Ishikawa (cell line): ENCODE data around the gene PAK5.

Source experiments
- CEBPB ChIP-seq: IDR thresholded peaks from 2 replicates; pipeline ENCODE4 v1.6.1; 2012
- CREB1 ChIP-seq: IDR thresholded peaks from 2 replicates; pipeline ENCODE4 v1.6.1; 2012; ENCODE audit warnings: low read depth
- EGR1 ChIP-seq: IDR thresholded peaks from 2 replicates; pipeline ENCODE4 v1.6.1; 2012
- EP300 ChIP-seq: IDR thresholded peaks from 2 replicates; pipeline ENCODE4 v1.6.1; 2012; ENCODE audit warnings: borderline replicate concordance
- FOXM1 ChIP-seq: IDR thresholded peaks from 2 replicates; pipeline ENCODE4 v1.6.1; 2012; ENCODE audit warnings: low read depth, borderline replicate concordance
- MAX ChIP-seq: IDR thresholded peaks from 2 replicates; pipeline ENCODE4 v1.6.1; 2012
- NFIC ChIP-seq: IDR thresholded peaks from 2 replicates; pipeline ENCODE4 v1.6.1; 2012
- RAD21 ChIP-seq: IDR thresholded peaks from 2 replicates; pipeline ENCODE4 v1.6.1; 2012; ENCODE audit warnings: low read depth
- TAF1 ChIP-seq: IDR thresholded peaks from 2 replicates; pipeline ENCODE4 v1.6.1; 2012; ENCODE audit warnings: low read depth, mild to moderate bottlenecking
- TCF12 ChIP-seq: IDR thresholded peaks from 2 replicates; pipeline ENCODE4 v1.6.1; 2012; ENCODE audit warnings: low read depth
- TEAD4 ChIP-seq: IDR thresholded peaks from 2 replicates; pipeline ENCODE4 v1.6.1; 2012
- YY1 ChIP-seq: IDR thresholded peaks from 2 replicates; pipeline ENCODE4 v1.6.1; 2012; ENCODE audit warnings: low read depth
- ZBTB7A ChIP-seq: IDR thresholded peaks from 2 replicates; pipeline ENCODE4 v1.6.1; 2012; ENCODE audit warnings: low read depth
- TF ChIP-seq, protein P1 (sequence below): IDR thresholded peaks from 2 replicates; pipeline ENCODE4 v1.6.1; 2012
- TF ChIP-seq, protein P2 (sequence below): IDR thresholded peaks from 2 replicates; pipeline ENCODE4 v1.6.1; 2012; ENCODE audit warnings: low read depth, mild to moderate bottlenecking

Gene PAK5

DNA sequence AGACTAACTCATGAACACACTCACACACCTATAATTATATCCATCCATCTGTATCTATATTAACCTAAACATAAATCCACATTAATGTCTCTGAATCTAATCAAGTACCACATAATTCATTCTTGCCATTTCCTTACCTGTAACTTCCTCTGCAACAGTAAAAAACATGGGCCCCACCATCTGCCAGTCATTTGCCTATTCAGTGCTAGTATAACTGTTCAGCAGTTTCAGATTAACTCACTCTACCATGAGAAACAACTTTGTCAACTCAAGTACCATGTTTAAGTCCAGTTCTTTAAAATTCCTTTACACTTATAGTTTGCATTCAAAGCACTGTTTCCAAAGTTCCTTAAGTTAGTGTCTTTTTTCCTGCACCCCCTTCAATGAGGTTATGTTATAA lies 255.7 kb downstream of the PAK5 start:
- no peak for TF ChIP-seq MAX
- TF ChIP-seq YY1: no peak
- TF ChIP-seq, protein P1, sequence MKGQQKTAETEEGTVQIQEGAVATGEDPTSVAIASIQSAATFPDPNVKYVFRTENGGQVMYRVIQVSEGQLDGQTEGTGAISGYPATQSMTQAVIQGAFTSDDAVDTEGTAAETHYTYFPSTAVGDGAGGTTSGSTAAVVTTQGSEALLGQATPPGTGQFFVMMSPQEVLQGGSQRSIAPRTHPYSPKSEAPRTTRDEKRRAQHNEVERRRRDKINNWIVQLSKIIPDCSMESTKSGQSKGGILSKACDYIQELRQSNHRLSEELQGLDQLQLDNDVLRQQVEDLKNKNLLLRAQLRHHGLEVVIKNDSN: no peak
- TF ChIP-seq CREB1: no peak
- no peak for TF ChIP-seq ZBTB7A
- TF ChIP-seq NFIC: no peak
- no peak for TF ChIP-seq FOXM1

- TF ChIP-seq EGR1 (no peak), MAX (no peak), CREB1 (no peak), NFIC (no peak), FOXM1 (no peak), TAF1 (no peak), TCF12 (no peak), YY1 (no peak), ZBTB7A (no peak), CEBPB (no peak), TEAD4 (no peak), RAD21 (no peak), EP300 (no peak)
- TF ChIP-seq, protein P1: no peak
- TF ChIP-seq, protein P2, sequence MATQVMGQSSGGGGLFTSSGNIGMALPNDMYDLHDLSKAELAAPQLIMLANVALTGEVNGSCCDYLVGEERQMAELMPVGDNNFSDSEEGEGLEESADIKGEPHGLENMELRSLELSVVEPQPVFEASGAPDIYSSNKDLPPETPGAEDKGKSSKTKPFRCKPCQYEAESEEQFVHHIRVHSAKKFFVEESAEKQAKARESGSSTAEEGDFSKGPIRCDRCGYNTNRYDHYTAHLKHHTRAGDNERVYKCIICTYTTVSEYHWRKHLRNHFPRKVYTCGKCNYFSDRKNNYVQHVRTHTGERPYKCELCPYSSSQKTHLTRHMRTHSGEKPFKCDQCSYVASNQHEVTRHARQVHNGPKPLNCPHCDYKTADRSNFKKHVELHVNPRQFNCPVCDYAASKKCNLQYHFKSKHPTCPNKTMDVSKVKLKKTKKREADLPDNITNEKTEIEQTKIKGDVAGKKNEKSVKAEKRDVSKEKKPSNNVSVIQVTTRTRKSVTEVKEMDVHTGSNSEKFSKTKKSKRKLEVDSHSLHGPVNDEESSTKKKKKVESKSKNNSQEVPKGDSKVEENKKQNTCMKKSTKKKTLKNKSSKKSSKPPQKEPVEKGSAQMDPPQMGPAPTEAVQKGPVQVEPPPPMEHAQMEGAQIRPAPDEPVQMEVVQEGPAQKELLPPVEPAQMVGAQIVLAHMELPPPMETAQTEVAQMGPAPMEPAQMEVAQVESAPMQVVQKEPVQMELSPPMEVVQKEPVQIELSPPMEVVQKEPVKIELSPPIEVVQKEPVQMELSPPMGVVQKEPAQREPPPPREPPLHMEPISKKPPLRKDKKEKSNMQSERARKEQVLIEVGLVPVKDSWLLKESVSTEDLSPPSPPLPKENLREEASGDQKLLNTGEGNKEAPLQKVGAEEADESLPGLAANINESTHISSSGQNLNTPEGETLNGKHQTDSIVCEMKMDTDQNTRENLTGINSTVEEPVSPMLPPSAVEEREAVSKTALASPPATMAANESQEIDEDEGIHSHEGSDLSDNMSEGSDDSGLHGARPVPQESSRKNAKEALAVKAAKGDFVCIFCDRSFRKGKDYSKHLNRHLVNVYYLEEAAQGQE: no peak
Observed at GRCh38 chr20:9582137-9582536, 256.7 kb downstream of the PAK5 start.

DNA sequence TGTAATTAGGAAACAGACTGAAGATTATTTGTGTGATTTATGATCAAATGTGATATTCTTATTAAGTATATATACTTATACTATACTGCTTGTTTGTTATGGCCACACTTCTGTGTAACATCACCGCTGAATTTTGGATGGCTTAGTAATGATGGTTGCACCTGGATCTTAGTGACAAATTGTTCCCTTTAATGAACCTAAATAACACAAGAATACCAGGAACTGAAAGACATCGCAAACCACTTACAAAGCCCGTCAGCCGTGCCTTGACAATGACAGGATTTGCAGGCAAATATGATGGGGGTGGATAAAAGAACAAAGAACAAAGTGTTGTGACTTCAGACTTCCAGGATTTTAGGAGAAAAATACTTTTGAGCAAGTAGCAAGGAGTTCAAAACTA lies 257.4 kb downstream of the PAK5 start:
- TF ChIP-seq MAX: no peak
- no peak for TF ChIP-seq RAD21
- TF ChIP-seq CREB1: no peak
- TF ChIP-seq YY1: no peak
- TF ChIP-seq, protein P1: no peak
- TF ChIP-seq NFIC: no peak
- TF ChIP-seq TEAD4: no peak
- no peak for TF ChIP-seq ZBTB7A

GRCh38 chr20:9578594-9578993 lies 260.3 kb downstream of the PAK5 start:
- TF ChIP-seq EP300 (no peak), CREB1 (no peak), TCF12 (no peak), CEBPB (no peak), YY1 (no peak), RAD21 (no peak), TEAD4 (no peak)

DNA sequence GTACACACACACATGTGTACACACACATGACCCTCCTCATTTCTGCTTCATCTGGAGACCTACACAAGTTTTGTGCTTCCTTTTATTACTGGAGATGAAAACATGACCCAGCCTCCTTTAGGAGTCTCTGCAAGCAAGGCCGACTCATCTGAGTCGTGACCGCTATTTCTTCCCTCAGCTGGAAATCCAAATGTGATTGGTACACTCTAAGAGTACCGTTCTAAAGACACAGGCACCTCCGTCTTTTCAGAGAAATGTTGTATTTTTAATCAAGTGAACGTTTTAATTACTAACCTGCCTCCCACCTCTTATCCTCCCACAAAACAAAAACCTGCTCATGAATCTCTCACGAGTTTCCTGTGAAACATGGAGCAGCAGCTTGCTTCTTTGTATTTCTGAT lies 261.5 kb downstream of the PAK5 start:
- TF ChIP-seq, protein P1: no peak
- no peak for TF ChIP-seq TEAD4
- no peak for TF ChIP-seq EGR1
- TF ChIP-seq TAF1: no peak
- no peak for TF ChIP-seq ZBTB7A
- TF ChIP-seq, protein P2: no peak
- no peak for TF ChIP-seq CREB1
- TF ChIP-seq CEBPB: no peak
- no peak for TF ChIP-seq FOXM1
- no peak for TF ChIP-seq RAD21
- no peak for TF ChIP-seq YY1
- TF ChIP-seq NFIC: no peak
- TF ChIP-seq EP300: no peak
- TF ChIP-seq MAX: no peak
- TF ChIP-seq TCF12: no peak
